HCT116 (cell line): ENCODE results near the gene CRIP3. TPM values are rescaled to one million over a fixed set of nuclear protein-coding genes. Genes with fewer than 3 reads are reported as not detected.

Source experiments
- ATAC-seq: fragments of 200-7000 bp; cut with Tn5 transposase; 2 replicates; pipeline ENCODE4 v1.9.1; 2020; ENCODE audit warnings: mild to moderate bottlenecking, moderate library complexity
- BruUV-seq: library from RNA; stranded (reverse); fragments of 400-500 nt; replicated peaks from 2 replicates; lab custom pipeline; 2021; lab: Mats Ljungman, UMichigan
- CTCF ChIA-PET: fragments of 300-600 bp; sonication (Branson Sonifier 250); formaldehyde crosslinking; loops from one replicate; lab custom pipeline; 2021; ENCODE audit warnings: antibody characterized with exemption; lab: Charles Lee
- POLR2A ChIA-PET: fragments of 300-600, 350-600 bp; sonication (Branson Sonifier 250); formaldehyde crosslinking; loops from one replicate; lab custom pipeline; 2021; ENCODE audit warnings: antibody characterized with exemption; lab: Charles Lee
- RAD21 ChIA-PET, 2 experiments: fragments of 300-600 bp; sonication (Branson Sonifier 250); formaldehyde crosslinking; loops; one replicate each; lab custom pipeline; 2023; ENCODE audit warnings: low total read pairs in 2 of 2; ENCODE audit not compliant: uncharacterized antibody in 2 of 2, unreplicated experiment in 2 of 2, low non-redundant PET in 1 of 2; lab: Charles Lee
- DNase-seq: peaks from one replicate; pipeline ENCODE4 v3.0.0-alpha.2; 2010; ENCODE audit warnings: low read depth, low spot score
- H2AFZ ChIP-seq: fragments of 200-600 bp; shearing (Covaris generic), sonication (generic); 2 replicates; pipeline ENCODE4 v1.6.1; 2017; ENCODE audit warnings: low read depth, mixed run types, mixed read lengths, antibody characterized with exemption, low read length; ENCODE audit not compliant: poor library complexity, severe bottlenecking
- H3K27ac ChIP-seq: 2 replicates; pipeline ENCODE4 v1.5.1; 2012; ENCODE audit warnings: low read depth, low read length
- H3K27me3 ChIP-seq: fragments of 200-600 bp; sonication (generic); 2 replicates; pipeline ENCODE4 v1.6.1; 2016; ENCODE audit warnings: mixed run types, low read length, mixed read lengths; ENCODE audit not compliant: insufficient read depth
- H3K36me3 ChIP-seq, 2 experiments: fragments of 200-500 bp in 1 of 2; fragments of 200-600 bp in 1 of 2; sonication (Bioruptor generic) in 1 of 2; sonication (generic) in 1 of 2; 2 replicates each; pipeline versions ENCODE4 v1.5.1 to v1.6.1; 2014 to 2016; ENCODE audit warnings: low read length in 2 of 2, inconsistent platforms in 1 of 2, mixed read lengths in 1 of 2, mixed run types in 1 of 2; ENCODE audit not compliant: insufficient read depth in 2 of 2, control insufficient read depth in 1 of 2
- H3K4me1 ChIP-seq, 2 experiments: fragments of 200-600 bp in 1 of 2; sonication (generic) in 1 of 2; 2 replicates each; pipeline versions ENCODE4 v1.5.1 to v1.6.1; 2012 to 2017; ENCODE audit warnings: low read length in 2 of 2, inconsistent platforms in 1 of 2, mild to moderate bottlenecking in 1 of 2, mixed read lengths in 1 of 2, mixed run types in 1 of 2, moderate library complexity in 1 of 2; ENCODE audit not compliant: insufficient read depth in 2 of 2, control insufficient read depth in 1 of 2
- H3K4me2 ChIP-seq: fragments of 200-600 bp; sonication (generic); 2 replicates; pipeline ENCODE4 v1.6.1; 2017; ENCODE audit warnings: mixed run types, low read length, mixed read lengths
- H3K4me3 ChIP-seq, 2 experiments: fragments of 200-600 bp in 1 of 2; sonication (generic) in 1 of 2; replicated peaks in 1 of 2; 2 replicates each; pipeline ENCODE4 v1.5.1; 2011 to 2016; ENCODE audit warnings: low read length in 2 of 2, control low read depth in 1 of 2, low read depth in 1 of 2, mild to moderate bottlenecking in 1 of 2, mixed read lengths in 1 of 2, mixed run types in 1 of 2
- H3K79me2 ChIP-seq: fragments of 200-600 bp; sonication (generic); 2 replicates; pipeline ENCODE4 v1.6.1; 2017; ENCODE audit warnings: mild to moderate bottlenecking, mixed run types, low read length, moderate library complexity, mixed read lengths; ENCODE audit not compliant: insufficient read depth
- H3K9ac ChIP-seq: fragments of 200-600 bp; sonication (generic); 2 replicates; pipeline ENCODE4 v1.6.1; 2016; ENCODE audit warnings: low read length, mixed read lengths
- H3K9me2 ChIP-seq: fragments of 200-600 bp; sonication (generic), shearing (Covaris generic); 2 replicates; pipeline ENCODE4 v1.6.1; 2017; ENCODE audit warnings: mixed run types, mild to moderate bottlenecking, moderate library complexity; ENCODE audit not compliant: insufficient read depth
- H3K9me3 ChIP-seq, 2 experiments: fragments of 200-500 bp in 1 of 2; fragments of 200-600 bp in 1 of 2; sonication (Bioruptor generic) in 1 of 2; sonication (generic) in 1 of 2; 2 replicates each; pipeline ENCODE4 v1.6.1; 2014 to 2017; ENCODE audit warnings: low read length in 2 of 2, mixed read lengths in 2 of 2, inconsistent platforms in 1 of 2, low read depth in 1 of 2, mild to moderate bottlenecking in 1 of 2, mixed run types in 1 of 2, moderate library complexity in 1 of 2; ENCODE audit not compliant: control insufficient read depth in 1 of 2, insufficient read depth in 1 of 2
- H4K20me1 ChIP-seq: fragments of 200-600 bp; sonication (generic), shearing (Covaris generic); 2 replicates; pipeline ENCODE4 v1.6.1; 2017; ENCODE audit warnings: mixed run types, mild to moderate bottlenecking, moderate library complexity; ENCODE audit not compliant: insufficient read depth
- CBX3 ChIP-seq: IDR thresholded peaks from 2 replicates; pipeline ENCODE4 v1.6.1; 2012; ENCODE audit warnings: low read depth
- CEBPB ChIP-seq: IDR thresholded peaks from 2 replicates; pipeline ENCODE4 v1.6.1; 2012; ENCODE audit warnings: low read depth
- EGR1 ChIP-seq: IDR thresholded peaks from 2 replicates; pipeline ENCODE4 v1.6.1; 2012; ENCODE audit warnings: low read depth
- EZH2 ChIP-seq: fragments of 200-600 bp; sonication (generic); IDR thresholded peaks from 2 replicates; pipeline ENCODE4 v1.6.1; 2017; ENCODE audit warnings: antibody characterized with exemption, mixed run types
- FOSL1 ChIP-seq: IDR thresholded peaks from 2 replicates; pipeline ENCODE4 v1.6.1; 2012; ENCODE audit warnings: low read depth
- JUND ChIP-seq: IDR thresholded peaks from 2 replicates; pipeline ENCODE4 v1.6.1; 2012
- MAX ChIP-seq: IDR thresholded peaks from 2 replicates; pipeline ENCODE4 v1.6.1; 2012
- POLR2A ChIP-seq: IDR thresholded peaks from 2 replicates; pipeline ENCODE4 v1.7.0; 2011; ENCODE audit warnings: borderline replicate concordance; ENCODE audit not compliant: insufficient read depth, insufficient read length; ENCODE audit errors: extremely low read depth
- POLR2AphosphoS5 ChIP-seq: IDR thresholded peaks from 2 replicates; pipeline ENCODE4 v1.6.1; 2011; ENCODE audit warnings: mild to moderate bottlenecking, low read depth, low read length, moderate library complexity
- RAD21 ChIP-seq: IDR thresholded peaks from 2 replicates; pipeline ENCODE4 v1.6.1; 2012; ENCODE audit warnings: low read depth, mild to moderate bottlenecking
- REST ChIP-seq: IDR thresholded peaks from 2 replicates; pipeline ENCODE4 v1.6.1; 2012; ENCODE audit warnings: low read depth
- SIN3A ChIP-seq: IDR thresholded peaks from 2 replicates; pipeline ENCODE4 v1.6.1; 2012; ENCODE audit warnings: low read depth
- SP1 ChIP-seq: IDR thresholded peaks from 2 replicates; pipeline ENCODE4 v1.6.1; 2012; ENCODE audit warnings: low read depth
- SRF ChIP-seq: IDR thresholded peaks from 2 replicates; pipeline ENCODE4 v1.6.1; 2012; ENCODE audit warnings: low read depth
- TCF7L2 ChIP-seq: IDR thresholded peaks from 2 replicates; pipeline ENCODE4 v1.7.0; 2011; ENCODE audit warnings: borderline replicate concordance, inconsistent platforms; ENCODE audit not compliant: insufficient read depth, insufficient read length; ENCODE audit errors: extremely low read depth
- YY1 ChIP-seq: IDR thresholded peaks from 2 replicates; pipeline ENCODE4 v1.6.1; 2011; ENCODE audit warnings: low read length, low read depth, moderate library complexity, mild to moderate bottlenecking; ENCODE audit not compliant: insufficient replicate concordance; ENCODE audit errors: extremely low read depth
- ZNF274 ChIP-seq: fragments of 200-500 bp; sonication (Bioruptor generic); IDR thresholded peaks from 2 replicates; pipeline ENCODE4 v1.6.1; 2014; ENCODE audit warnings: mild to moderate bottlenecking, low read depth, low read length, inconsistent platforms
- intact Hi-C: fragments of 100-400 bp; cut with micrococcal nuclease; formaldehyde crosslinking; loops from 2 replicates; pipeline ENCODE4 v1.10.0; 2022
- total RNA-seq: library from RNA; stranded (reverse); gene quantifications from one replicate; pipeline ENCODE4 v1.2.1, GENCODE V29; 2021; ENCODE audit not compliant: unreplicated experiment
- TF ChIP-seq, protein P1 (sequence below): IDR thresholded peaks from 2 replicates; pipeline ENCODE4 v1.6.1; 2011; ENCODE audit warnings: mild to moderate bottlenecking, low read length, moderate library complexity; ENCODE audit not compliant: insufficient replicate concordance; ENCODE audit errors: extremely low read depth
- TF ChIP-seq, protein P2 (sequence below), 3 experiments: fragments of 200-600 bp in 1 of 3; sonication (generic) in 1 of 3; IDR thresholded peaks in 2 of 3; conservative IDR thresholded peaks in 1 of 3; 2 replicates each; pipeline ENCODE4 v1.5.1; 2012 to 2017; ENCODE audit warnings: low read depth in 2 of 3, low read length in 2 of 3, antibody characterized with exemption in 1 of 3, borderline replicate concordance in 1 of 3, control low read depth in 1 of 3, mild to moderate bottlenecking in 1 of 3, mixed read lengths in 1 of 3, mixed run types in 1 of 3, moderate library complexity in 1 of 3; ENCODE audit not compliant: insufficient read depth in 1 of 3

The CRIP3 gene
- total RNA-seq, 1 experiment from 2014 or later: not detected

- CTCF ChIA-PET: no interaction called here
- no peak for DNase-seq
- Histone ChIP-seq H3K9me2 (no peaks in the 10 kb centered on the region), H3K4me2 (no peak overlapping the region), H3K27me3 (no peaks in the 10 kb centered on the region), H3K36me3 (peaks cover 10 to 25% of the 10 kb centered on the region in 2 experiments; a peak in 3 of 4 replicates), H3K4me1 (no peaks in the 10 kb centered on the region), H3K4me3 (no peak overlapping the region), H3K9ac (no peak overlapping the region), H4K20me1 (no peaks in the 10 kb centered on the region), H2AFZ (no peak overlapping the region), H3K9me3 (no peaks in the 10 kb centered on the region), H3K79me2 (no peaks in the 10 kb centered on the region), H3K27ac (no peak overlapping the region)
- TF ChIP-seq TCF7L2 (no peak), FOSL1 (no peak), EZH2 (no peak), ZNF274 (no peak), POLR2AphosphoS5 (no peak), EGR1 (no peak), REST (no peak), CBX3 (no peak), SIN3A (no peak), RAD21 (no peak), POLR2A (no peak), CEBPB (no peak), JUND (no peak), YY1 (no peak), MAX (no peak), SRF (no peak), SP1 (no peak)
- TF ChIP-seq, protein P1, sequence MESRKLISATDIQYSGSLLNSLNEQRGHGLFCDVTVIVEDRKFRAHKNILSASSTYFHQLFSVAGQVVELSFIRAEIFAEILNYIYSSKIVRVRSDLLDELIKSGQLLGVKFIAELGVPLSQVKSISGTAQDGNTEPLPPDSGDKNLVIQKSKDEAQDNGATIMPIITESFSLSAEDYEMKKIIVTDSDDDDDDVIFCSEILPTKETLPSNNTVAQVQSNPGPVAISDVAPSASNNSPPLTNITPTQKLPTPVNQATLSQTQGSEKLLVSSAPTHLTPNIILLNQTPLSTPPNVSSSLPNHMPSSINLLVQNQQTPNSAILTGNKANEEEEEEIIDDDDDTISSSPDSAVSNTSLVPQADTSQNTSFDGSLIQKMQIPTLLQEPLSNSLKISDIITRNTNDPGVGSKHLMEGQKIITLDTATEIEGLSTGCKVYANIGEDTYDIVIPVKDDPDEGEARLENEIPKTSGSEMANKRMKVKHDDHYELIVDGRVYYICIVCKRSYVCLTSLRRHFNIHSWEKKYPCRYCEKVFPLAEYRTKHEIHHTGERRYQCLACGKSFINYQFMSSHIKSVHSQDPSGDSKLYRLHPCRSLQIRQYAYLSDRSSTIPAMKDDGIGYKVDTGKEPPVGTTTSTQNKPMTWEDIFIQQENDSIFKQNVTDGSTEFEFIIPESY: no peak
- TF ChIP-seq, protein P2, sequence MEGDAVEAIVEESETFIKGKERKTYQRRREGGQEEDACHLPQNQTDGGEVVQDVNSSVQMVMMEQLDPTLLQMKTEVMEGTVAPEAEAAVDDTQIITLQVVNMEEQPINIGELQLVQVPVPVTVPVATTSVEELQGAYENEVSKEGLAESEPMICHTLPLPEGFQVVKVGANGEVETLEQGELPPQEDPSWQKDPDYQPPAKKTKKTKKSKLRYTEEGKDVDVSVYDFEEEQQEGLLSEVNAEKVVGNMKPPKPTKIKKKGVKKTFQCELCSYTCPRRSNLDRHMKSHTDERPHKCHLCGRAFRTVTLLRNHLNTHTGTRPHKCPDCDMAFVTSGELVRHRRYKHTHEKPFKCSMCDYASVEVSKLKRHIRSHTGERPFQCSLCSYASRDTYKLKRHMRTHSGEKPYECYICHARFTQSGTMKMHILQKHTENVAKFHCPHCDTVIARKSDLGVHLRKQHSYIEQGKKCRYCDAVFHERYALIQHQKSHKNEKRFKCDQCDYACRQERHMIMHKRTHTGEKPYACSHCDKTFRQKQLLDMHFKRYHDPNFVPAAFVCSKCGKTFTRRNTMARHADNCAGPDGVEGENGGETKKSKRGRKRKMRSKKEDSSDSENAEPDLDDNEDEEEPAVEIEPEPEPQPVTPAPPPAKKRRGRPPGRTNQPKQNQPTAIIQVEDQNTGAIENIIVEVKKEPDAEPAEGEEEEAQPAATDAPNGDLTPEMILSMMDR (IDR thresholded peaks at IDR 0.05 in 2 of 3, conservative IDR thresholded peaks at IDR 0.05 in 1 of 3; ENCODE audit: borderline replicate concordance in 1 of 3, insufficient read depth in 1 of 3, low read depth in 2 of 3, low read length in 2 of 3): no peak
- RAD21 ChIA-PET: no interaction called here
- no TSS peak for BruUV-seq
- POLR2A ChIA-PET: no interaction called here
- intact Hi-C loops: no loop called here
- ATAC-seq: no peak
Measured at GRCh38 chr6:43347444-43347843, 38.8 kb upstream of the CRIP3 start.
